Breast epithelium (tissue), 3 donors: ENCODE measurements around the gene AFF3.

Experiments used
- CTCF ChIP-seq, 3 donors: fragments of 450-650 bp; IDR thresholded peaks; one replicate each; pipeline ENCODE4 v1.5.1; 2016 to 2017; ENCODE audit warnings: antibody characterized with exemption in 3 of 3, mild to moderate bottlenecking in 3 of 3, moderate library complexity in 3 of 3
- POLR2AphosphoS5 ChIP-seq, 3 donors: sonication (generic); formaldehyde crosslinking; IDR thresholded peaks; one replicate each; pipeline ENCODE4 v1.6.1; 2017; ENCODE audit warnings: antibody characterized with exemption in 3 of 3

- no peak for TF ChIP-seq CTCF (IDR thresholded peaks at IDR 0.05)
- TF ChIP-seq POLR2AphosphoS5 (IDR thresholded peaks at IDR 0.05), result no peak
These were observed 506.7 kb downstream of the AFF3 start for GRCh38 chr2:99635710-99636109.
